D721Med (cell line): ENCODE results near the gene FECH.

Experiments
- DNase-seq: peaks from one replicate; pipeline ENCODE4 v3.0.0; 2011; ENCODE audit warnings: low spot score; ENCODE audit not compliant: insufficient read length
- FAIRE-seq: peaks from 2 replicates; lab custom pipeline; 2011; peaks lifted over from hg19 to GRCh38; lab: Jason Lieb, UNC
- CTCF ChIP-seq: IDR thresholded peaks from 2 replicates; pipeline ENCODE4 v1.5.1; 2012; ENCODE audit warnings: mild to moderate bottlenecking, control low read depth; ENCODE audit not compliant: insufficient read depth; ENCODE audit errors: missing control alignments

FECH gene

GRCh38 chr18:57516056-57516455 lies 70.4 kb downstream of the FECH start:
- TF ChIP-seq CTCF, result no peak
- no peak for FAIRE-seq
- DNase-seq, result no peak

- TF ChIP-seq CTCF, result no peak
- DNase-seq, result no peak
- no peak for FAIRE-seq
Measured at GRCh38 chr18:57505231-57505630, 81.3 kb downstream of the FECH start.

- FAIRE-seq (no peak), DNase-seq (no peak)
- no peak for TF ChIP-seq CTCF
Measured at GRCh38 chr18:57502624-57503023, 83.9 kb downstream of the FECH start.

GRCh38 chr18:57498682-57499256 lies 87.7 kb downstream of the FECH start:
- no peak for FAIRE-seq
- DNase-seq, result no peak
- no peak for TF ChIP-seq CTCF
